T-helper 2 cell (primary cell): ENCODE measurements around the gene LYVE1.

Experiments
- DNase-seq, 5 experiments: peaks; one replicate each; pipeline versions ENCODE4 v3.0.0 to v3.0.0-alpha.2; 2012 to 2022

LYVE1 gene

DNA sequence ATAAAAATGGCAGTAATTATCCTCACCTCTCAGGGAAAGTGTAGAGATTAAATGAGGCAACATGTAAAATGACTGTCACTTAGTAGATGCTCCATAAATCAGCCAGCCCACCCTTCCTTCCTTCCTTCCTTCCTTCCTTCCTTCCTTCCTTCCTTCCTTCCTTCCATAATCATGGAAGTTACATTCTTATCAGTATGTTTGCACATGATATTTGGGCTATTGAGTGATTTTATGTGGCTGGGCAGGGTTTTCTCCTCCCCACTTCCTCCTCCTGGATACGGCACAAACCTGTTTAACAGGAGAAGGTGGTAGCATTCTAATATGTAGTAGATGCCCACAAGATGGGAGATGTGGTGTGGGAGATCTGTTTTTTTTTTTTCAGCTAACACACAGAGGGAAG is 11.9 kb downstream of the LYVE1 start:
- no peak for DNase-seq

DNA sequence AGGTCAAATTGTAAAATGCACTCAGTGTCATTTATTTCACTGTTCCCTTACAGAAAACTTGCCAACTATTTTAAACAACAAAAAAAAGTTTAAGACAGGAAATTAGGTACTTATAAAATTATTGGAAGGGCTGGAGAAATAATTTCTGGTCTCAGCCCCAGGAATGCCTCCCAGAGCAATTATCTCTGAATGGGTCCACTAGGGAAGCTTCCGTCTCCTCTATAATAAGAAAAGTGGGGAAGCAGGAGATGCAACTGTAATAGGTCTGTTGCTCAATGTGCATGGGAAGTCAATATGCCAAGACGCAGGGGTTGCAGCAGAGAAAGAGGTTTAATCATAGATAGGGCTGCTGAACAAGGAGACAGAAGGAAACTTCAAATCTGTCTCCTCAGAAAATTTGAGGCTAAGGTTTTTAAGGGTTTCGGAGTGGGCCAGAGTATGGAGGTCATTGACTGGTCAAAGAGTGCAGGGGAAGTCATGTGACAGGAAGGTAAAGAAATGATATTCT is 16.6 kb downstream of the LYVE1 start:
- no peak for DNase-seq

DNA sequence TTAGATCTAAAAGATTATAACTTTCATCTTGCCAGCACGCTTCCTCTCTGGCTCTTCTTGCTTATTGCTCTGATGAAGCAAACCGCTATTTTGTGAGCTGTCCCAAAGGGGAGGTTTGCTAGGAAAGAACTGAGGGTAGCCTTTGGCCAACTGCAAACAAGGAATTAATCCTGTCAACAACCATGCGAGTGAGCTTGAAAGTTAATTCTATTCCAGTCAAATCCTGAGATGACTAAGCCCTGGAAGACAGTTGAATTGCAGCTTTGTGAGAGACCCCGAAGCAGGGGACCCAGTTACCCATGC is 17.2 kb downstream of the LYVE1 start:
- no peak for DNase-seq

DNA sequence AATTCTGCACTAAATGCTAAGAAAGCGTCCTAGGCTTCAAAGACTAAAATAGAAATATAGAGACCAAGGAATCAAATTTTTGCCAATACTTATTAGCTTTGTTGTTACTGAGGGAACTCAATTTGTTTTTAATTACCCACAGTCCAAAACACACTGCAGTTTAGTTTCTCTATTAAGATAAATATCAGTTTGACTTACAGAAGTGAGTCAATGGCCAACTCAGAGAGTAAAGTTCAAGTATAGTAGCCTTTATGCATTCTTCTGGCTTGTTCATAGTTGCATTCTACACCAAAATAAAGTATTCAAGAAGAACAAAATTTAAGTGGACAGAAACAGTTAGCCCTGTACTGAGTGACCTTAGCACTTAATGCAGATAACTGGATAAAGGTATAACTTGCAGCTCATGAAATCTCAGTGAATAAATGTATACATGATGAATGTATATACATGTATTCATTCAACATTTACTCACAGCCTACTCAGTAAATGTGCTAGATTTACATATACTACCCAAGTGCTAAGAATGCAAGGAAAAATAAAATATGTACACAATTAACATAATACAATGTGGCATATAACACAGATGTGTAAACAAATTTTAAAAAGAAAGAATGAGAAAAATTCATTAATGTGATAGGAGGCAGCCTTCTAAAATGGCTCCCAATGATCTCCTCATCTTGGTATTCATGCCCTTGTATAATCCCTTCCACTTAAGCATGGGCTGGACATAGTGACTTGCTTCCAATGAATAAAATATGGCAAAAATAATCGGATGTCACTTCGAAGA is 17.8 kb downstream of the LYVE1 start:
- DNase-seq, result no peak

DNA sequence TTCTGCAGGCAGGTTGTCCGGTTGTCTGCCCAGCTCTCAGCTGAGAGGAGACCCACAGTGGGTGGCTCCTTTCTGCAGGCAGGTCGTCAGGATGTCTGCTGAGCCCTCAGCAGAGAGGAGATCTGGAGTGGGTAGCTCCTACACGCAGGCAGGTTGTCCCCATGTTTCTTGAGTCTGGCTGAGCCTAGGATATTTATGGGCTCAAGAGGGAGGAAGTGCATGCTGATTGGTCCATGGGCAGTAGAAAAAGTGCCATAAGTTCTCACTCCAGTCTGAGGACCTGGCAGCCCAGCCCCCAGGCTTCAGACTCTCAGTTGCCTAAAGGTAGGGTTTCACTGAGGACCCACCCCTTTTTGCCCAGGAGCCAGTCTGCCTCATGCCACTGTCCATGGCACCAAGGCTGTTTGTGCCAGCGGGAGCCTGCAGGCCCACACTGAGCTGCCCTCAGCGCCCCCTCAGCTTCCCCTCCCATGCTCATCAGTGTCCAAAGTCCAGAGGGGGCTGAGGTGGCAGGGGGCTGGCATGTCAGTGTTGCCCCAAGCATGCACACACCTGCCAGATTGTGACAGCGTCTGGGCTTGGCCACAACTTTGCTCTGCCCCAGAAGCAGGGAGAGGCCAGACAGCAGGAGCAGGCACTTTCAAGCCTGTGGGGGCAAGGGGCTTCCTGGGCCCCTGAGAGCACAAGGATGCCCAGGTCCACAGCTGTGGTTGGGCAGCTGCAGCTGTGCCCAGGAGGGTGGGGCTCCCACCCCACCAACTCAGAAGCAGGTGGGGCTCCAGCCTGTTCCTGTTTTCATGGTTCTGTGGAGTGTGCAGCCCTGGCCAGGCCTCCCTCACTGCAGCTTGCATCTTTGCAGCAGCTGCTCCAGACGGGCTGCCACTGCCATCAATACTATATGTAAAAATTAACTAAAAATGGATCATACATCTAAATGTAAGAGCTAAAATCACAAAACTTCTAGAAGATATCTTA is 23.7 kb downstream of the LYVE1 start:
- no peak for DNase-seq

DNA sequence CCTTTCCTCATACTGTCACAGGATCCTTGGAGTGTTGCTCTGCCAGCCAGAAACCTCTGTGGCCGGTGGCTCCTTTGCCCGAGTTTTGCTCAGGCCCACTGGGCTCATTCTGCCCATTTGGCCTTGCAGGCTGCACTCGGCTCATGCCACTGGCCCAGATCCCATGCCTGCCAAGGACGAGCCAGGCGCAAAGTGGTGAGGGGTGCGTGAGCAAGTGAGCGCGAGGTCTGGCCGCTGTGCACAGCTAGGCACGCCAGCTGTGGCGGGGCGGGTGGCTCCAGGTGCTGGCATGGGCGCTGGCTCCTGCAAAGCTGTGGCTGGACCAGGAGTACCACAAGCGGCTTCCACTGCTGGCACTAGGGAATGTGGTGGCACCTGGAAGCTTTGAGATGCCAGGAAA is 24.7 kb downstream of the LYVE1 start:
- DNase-seq, result no peak

DNA sequence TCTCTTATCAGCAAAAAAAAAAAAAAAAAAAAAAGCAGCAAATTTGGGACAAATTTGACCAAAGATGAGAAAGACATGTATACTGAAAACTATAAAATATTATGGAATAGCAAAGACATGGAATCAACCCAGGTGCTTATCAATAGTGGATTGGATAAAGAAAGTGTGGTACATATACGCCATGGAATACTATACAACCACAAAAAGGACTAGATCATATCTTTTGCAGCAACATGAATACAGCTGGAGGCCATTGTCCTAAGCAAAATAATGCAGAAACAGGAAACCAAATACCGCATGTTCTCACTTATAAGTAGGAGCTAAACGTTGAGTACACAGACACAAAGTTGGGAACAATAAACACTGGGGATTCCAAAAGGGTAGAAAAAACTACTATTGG is 25.7 kb downstream of the LYVE1 start:
- DNase-seq, result no peak

DNA sequence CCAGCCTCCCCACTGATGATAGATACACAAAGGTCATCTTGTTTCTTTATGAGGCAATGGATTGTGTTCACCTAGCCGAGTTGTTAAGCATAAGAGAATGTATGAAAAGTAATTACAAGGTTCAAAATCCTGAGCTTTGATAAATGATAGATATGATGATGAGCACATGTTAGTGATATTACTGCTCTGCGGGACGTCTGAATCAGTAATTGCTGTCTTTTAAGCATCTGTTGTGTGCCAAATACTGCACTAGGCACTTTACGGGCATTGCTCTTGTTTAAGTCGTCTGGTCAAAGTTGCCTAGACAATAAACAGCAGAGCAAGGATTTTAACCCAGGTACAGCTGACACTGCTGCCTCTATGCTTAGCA is 26.9 kb downstream of the LYVE1 start:
- no peak for DNase-seq

DNA sequence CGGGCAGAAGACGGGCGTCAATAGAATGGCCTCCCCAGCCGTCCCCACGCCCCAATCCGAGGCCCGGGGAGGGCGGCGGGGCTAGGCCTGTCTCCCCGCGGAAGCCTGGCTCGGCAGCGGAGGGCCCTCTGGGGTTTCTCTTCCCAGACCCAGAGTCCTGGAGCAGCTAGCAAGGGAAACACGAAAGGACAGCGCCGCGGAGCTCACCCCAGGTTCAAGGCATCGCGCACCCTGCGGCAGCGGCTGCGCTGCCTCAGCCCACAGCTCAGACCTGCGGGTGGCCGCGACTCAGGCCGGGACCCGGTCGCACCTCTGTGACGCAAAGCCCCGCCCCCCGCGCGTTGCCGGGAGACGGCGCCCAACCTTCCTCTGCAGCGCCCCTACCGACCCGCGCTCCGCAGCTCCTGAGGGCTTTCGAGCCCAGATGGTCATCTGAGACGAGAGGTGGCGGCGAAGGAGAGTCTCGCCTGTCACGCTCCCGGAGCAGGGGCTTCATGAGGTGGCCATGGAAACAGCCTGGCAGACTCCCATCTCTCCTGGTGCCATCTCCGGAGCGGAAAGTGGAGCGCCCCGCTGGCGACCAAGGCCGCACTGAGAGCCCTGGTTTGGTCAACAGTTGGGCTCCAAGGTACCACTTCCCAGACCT is 27.4 kb downstream of the LYVE1 start, which contains the start of gene RNF141:
RNF141 (minus strand) TSS at position 273 of the 646 bp plus-strand sequence. CDS start 7,029 bp downstream, outside the sequence.
- DNase-seq, result peak; percentile 88 to 94 (median 91)

DNA sequence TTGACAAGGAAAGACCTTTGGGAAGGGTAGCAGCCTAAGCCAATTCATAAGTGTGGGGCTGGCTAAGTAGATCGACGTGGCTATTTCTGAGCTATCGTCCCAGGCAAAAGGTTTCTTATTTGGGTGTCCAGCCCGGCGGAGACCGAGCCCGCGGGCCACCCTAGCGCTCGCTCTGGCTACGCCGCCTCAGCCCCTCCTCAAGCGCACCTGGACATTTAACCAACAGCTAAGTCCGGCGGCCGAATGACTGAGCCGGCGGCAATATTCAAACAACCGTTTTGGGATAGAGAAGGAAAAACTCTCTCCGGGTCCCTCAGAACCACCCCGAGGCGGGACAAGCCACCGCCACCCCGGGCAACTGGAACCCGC is 27.9 kb downstream of the LYVE1 start:
- no peak for DNase-seq

DNA sequence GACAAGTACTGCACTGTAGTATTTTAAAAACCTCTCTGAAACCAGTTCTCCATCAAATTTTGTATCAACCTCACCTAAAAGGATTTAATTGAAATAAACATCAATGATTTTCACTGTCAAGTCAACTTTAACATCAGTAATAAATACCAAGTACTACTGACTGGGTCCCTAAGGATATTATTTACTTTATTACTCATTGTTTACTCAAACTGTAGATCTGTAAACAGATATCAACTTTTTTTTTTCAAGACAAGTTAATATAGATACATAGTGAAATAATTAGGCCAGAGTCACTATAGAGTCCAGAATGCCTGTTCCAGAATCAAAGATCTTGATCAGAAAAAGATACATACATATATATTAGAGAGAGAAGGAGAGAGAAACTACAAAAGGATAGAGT is 29.1 kb downstream of the LYVE1 start:
- DNase-seq, result no peak

DNA sequence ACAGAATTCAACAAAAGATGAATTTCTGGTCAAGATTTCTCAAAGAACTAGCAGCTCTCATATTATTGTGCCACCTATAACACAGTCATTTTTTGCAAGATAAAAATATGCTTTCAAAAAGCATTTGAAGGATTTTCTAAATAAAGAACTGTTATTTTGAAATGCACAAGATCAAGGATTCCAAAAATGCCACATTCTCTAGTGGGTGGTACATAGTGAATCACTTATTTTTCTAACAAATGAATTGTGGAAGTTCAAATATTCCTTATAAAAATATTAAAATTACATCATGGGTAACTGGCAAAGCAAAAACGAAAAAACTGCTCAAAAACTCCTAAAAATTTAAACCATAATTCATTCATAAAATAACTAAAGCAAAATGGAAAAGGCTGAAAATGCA is 29.5 kb downstream of the LYVE1 start:
- no peak for DNase-seq

DNA sequence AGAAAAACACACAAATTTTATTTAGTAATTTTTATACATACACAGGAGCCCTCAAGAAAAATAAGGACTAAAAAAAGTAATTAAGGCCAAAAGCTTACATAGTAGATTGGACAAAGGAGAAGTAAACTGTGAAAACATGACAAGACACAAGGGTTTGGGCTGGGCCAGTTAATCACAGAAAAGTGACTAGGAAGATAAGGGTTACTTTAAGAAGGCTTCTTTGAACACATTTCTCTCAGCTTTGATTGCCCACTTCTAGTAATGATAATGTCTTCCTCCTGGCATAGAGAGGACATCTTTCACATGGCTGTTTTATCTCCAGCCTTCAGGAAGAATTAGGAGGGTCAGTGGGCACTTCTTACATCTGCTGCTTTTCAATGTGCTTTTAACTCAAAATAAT is 30.9 kb downstream of the LYVE1 start:
- DNase-seq, result no peak

DNA sequence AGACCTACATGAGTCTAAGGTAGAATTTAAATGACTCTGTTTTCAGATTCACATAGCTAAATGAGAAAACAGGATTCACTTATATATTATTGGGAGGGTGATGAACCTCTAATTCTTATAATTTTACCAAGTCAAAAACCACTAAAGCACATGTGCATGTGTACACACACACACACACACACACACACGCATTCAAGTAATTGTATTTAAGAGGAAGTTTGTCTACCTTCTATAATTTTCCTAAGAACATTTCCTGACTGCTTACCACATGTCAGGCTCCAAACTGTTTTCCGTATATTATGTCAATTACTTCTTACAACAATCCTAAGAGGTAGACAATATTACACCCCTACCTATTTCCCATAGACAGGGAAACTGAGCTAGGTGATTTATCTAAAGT is 34.1 kb downstream of the LYVE1 start:
- DNase-seq, result no peak

DNA sequence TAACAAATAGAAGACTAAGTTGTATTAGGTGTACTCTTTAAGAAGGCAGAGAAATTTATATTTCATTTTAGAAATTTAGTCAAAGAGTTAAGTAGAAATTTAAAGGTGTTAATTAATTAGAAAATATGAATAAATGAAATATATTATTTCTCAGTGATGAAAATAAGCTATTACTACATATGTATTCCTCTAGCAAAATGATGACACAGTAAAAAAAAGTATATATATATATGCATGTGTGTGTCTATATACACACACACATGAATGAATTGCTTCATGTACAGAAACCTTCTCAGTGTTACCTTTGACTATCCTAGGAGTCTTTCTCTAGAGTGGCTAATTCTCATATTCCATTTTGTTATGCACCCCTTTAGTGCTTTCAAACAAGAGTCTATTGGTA is 35.1 kb downstream of the LYVE1 start:
- DNase-seq, result no peak

DNA sequence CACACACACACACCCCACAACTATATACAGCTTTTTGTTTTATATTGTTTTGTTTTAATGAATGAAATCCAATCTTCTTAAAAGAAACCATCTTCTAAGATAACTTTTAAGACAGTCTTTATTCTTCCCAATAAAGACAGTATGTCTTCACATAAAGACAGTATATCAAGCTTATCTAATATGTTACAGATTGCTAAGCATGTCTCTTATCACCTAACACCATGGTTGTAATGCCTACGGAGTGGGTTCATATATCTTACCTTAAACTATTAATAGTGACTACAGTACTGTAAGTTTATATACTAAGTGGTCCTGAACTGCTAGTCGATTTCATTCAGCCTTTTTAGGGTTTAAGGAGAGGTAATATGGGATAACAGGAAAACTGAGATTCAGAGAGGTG is 35.9 kb downstream of the LYVE1 start:
- DNase-seq, result no peak

DNA sequence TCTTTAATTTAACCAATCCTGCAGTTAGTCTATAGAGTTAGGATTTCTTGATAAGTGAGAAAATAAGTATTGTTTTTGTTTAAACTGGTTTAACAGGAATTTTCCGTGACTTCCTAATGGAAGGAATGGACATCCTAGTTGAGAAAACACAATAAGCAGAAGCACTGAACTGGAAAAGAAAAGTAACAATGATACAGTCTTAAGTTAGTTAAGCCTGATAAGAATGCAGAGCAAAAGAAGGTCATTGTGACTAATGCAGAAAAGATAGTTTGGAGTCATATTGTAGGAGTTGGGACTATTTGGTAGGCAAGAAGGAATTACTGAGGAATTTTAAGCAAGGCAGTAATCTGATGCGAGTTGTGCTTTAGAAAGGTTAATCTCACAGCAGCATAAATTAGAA is 39.2 kb downstream of the LYVE1 start:
- DNase-seq, result no peak

DNA sequence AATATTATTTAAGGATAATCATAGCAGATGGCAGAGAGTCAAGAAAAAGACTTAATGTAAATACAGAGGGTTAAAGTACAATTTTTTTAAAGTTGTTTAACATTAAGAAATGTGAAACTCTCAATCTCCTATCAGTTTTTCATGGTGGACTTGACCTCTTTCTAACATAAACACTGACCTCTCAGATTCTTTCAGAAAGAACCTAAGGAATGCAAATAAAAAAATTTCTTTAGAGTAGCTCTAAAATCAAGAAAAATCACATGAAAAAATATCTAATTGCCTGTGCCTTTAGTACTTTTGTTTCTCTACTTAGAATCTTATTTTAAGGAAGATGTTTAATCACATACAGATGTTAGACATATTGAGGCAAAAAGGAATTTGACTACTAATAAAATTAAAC is 40.3 kb downstream of the LYVE1 start:
- no peak for DNase-seq

DNA sequence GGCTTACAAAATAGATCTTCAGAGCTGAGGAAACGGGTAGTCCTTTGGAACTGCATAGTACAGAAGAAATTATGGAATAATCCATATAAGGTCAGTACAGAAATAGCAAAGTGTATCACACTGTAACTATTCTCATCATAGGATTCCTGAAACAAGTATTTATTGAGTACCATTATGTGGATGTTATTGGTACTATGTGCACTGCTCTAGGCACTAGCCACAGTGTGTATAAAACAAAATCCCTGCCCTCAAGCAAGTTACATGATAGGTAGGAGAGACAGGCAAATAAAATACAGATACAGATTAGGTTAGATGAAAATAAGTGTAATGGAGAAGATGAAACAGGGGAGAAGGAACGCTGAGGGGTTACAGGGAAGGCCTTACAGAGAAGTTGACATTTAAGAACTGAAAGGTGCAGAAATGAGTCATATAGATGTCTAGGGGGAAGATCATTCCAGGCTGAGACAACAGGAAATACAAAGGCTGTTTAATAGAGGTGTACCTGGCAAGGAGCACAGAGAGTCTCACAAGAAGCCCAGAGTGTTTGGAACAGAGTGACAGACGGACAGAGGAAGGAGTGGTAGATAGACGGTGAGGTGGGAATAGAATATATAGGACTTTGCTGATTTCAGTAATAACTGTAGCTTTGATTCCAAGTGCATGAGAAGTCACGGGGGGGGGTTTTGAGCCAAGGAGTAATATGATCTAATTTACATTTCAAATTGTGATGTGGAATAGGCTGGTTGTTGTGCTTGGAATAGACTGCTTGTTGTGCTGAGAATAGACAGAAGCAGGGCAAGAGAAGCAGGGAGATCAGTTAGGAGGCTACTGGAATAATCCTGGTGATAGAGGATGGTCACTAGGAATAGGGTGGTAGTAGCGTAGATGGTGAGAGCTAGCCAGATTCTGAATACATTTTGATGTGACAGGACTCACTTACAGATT is 41.2 kb downstream of the LYVE1 start:
- no peak for DNase-seq

DNA sequence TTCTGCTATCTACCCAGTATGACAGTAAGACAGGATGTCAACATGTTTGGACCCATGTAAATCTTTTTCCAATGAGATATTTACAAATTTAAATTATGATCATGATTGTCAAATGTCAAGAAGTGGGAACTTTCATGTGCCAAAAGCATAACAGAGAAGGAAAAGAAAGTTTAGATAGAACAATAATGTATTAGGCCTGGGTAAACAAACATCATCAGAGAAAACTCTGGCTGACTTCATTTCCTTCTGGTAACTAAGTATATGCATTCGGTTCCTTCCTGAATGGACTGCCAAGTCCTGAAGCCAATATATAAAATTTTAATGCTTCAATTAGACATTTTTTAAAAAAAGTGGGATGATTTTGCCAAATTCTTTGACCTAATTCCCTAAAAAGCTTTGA is 44.0 kb downstream of the LYVE1 start:
- no peak for DNase-seq

DNA sequence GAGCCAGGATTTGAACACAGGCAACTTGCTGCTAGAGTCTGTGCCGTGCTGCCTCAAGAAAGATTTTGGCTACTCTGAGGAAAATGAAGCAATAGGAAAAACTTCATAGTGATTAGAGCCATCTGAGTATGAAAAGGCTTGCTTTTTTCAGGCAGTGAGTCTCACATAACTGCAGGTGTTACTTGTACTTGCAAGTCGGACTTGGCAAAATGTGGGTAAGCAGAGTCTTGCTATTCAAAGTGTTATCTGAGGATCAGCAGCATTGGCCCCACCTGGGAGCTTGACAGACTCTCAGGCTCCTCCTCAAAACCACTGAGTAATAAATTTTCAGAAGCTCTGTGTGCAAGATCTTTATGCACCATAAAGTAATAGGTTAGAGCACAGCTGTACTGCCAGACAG is 45.5 kb downstream of the LYVE1 start:
- DNase-seq, result peak in 1 of 5 experiments; percentile 42

DNA sequence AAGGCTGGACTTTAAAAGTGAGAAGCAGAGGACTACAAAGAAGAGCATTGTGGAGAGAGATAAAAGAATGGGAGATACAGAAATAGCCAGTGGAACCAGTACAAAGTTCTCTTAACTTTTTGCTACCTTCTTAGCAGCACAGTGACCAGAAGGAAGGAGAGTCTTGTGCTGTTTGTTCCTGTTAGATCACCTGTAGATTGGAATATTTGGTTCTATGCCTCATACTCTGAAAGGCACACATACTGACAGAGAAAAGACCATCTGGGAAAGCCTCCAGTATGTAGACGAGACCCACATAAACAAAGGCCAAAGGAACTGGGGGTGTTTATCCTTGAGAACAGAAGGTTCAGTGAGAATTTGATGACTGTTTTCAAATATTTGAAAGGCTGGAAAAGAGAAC is 46.2 kb downstream of the LYVE1 start:
- DNase-seq, result no peak
